Measurements from ENCODE around the gene APBA3.
A peak's percentile ranks its signal among the peaks of the same experiment; 100 is the strongest.

Gene APBA3

DNA sequence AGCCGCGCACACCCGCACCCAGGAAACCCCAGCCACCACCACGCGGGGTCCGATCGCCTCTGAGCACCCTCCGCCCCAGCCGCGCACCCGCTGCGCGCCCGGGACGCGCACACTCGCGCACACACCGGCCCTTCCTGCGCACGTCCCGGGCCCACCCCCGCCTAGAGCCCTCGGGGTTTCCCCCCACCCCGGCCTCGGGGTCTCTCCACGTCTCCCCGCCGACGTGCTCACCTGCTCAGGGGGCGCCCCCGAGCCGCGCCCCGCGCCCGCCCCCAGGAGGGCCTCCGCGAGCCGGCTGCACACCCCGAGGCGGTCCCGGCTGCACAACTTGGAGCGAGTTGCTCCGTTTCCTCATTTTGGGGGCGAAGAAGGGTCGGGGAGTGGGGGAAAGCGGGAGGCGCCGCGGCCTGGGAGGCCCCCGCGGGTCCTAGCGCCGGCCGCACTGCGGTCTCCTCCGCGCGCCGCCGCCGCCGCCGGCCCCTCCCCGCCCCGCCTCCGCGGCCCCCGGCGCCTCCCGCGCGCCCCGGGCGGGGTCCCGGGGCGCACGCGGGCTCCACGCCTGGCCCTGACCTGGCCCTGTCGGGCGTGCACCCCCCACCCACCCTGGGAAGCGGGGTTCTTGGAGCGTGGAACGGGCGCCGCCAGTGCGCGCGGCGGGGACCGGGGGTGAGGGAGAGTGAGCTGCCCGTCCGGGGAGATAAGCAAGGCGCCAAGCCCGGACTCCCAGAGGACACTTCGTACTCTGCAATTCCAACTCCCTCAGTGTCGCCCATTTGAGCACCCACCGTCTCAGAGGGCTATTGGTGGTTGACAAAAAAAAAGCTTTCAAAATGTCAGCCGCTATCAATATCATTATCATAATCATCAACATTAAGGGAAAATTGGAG, 24.7 kb upstream of the APBA3 start, which contains the start of gene MATK:
MATK (minus strand) TSS at position 444 of the 887 bp plus-strand sequence. CDS start 1,246 bp downstream, outside the sequence.
- DNase-seq = no peak

DNA sequence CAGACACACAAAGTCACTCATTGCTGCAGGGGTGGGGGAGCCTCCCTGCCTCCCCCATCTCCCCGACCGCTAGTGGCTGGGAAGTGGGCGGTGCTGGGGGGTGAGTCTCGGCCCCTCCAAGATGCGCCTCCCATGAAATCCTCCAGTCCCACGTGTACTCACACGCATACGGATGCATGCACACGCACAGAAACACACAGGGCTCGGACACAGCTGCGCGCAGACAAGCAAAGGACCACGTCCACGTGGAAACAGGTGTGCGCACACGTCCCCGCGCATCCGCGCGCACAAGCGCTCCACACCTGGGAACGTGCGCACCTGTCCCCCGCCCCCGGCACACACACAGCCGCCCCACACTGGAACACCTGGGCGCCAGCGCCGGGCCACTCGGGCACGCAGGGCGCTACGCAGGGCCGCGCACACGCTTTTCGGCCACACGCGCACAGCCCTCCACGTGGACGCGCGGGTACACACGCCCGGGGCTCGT, 24.0 kb upstream of the APBA3 start:
- DNase-seq = no peak

DNA sequence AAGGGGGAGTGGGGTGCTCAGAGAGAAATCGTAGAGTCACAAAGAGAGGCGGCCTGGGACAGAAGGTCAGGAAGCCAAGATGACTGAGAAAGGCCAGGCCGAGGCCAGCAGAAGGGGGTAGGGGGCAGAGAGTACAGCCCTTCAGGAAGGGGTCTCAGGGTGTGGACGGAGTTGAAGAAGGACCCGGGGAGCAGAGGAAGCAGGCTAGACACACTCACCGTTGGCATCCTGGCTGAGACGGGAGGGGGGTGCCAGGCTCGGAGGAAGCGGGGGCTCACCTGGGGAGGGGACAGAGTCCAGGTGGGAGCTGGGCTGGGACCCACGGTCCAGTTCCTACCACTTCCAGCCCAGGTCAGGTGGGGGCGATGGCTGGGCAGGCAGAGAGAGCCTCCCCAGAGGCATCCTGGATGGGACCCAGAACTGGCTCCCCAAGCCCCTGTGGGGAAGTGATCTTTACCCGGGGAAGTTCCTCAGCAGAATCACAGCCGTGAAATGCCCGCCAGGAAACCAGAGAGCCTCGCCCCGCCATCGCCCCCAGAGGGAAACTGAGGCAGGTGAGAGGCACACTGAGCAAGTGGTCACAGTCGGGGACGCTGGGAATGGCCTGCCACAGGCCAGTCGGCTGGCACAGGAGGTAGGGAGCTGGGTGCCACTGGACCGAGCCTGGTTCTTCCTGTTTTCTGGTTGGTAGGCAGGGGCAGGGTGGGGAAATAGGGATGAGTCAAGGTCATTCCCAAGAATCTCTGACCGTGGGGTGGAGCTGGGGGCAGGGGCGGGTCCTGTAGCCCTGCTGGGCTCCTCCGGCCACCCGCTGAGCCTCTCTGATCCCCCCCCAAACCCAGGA, 23.3 kb upstream of the APBA3 start:
- DNase-seq = no peak

DNA sequence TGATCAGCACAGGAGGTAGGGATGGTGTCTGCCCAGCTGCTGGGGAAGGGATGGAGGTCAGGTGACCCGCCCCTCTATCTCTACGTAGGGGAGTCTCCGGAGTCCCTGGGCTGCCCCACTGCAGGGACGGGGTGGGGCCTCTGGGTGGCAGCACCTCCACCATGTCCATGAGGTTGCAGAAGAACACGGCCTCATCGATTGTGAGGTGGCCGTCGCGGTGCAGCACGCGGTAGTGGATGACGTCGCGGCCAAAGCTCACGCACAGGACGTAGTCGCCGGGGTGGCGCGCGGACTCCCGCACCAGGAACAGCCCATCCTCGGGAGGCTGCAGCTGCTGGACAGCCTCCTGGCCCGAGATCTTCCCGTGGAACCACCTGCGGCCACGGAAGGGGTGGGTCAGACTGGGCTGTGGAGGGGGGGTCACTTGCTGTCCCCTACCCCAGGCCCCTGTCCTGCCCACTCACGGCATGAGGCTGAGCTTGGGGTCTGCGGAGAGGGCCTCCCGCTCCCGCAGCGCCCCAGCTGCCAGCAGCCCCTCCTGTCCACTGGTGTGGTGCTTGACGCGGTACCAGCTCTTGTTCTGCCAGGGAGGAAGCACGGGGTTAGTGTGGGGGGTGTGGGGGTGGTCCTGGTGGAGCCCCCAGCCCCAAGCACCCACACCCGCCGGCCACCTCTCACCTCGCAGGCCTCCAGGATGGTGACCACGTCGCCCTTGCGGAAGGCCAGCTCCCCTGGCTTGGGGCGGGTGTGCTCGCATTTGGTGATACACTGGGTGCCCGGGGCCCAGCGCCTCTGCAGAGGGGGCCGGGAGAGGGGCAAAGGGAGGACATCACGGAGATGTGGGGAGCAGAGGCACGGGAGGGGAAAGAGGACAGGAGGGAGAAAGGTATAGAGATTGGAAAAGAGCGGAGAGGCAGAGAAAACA, 22.4 kb upstream of the APBA3 start:
- DNase-seq = peak; percentile 7

DNA sequence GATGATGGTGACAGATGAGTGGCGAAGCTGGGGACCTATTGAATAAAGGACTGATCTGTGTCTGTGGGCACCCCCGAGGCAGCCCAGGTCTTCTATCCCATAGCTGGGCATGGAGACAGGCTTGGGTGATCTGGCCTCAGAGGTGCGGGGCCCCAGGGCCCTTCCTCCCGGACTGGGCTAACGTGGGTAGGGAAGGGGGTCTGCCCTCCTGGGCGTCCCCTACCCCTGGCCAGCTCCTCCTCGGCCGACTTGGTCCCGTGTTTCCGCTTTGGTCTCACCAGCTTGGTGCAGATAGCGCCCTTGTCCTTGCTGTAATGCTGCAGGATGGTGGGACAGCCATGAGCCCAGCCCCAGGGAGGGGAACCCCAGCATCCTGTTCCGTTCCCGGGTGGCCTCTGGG, 21.4 kb upstream of the APBA3 start:
- no peak for DNase-seq

DNA sequence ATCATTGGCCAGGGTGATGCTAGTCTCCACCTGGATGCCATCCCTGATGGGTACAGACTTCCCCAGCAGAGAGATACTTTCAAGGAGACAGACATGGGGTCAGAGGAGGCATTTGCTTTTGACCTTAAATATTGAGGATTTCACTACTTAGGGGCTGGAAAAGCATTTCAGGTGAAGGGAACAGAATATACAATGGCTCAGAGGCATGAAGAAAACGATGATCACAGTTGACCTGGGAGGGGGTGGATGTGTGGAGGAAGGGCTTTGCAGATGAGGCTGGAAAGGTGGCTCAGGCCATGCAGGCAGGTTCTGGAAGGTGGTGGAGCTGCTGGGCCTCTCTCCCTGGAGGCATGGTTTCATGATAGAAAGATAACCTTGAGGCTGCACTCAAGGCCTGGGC, 20.8 kb upstream of the APBA3 start:
- DNase-seq = no peak

DNA sequence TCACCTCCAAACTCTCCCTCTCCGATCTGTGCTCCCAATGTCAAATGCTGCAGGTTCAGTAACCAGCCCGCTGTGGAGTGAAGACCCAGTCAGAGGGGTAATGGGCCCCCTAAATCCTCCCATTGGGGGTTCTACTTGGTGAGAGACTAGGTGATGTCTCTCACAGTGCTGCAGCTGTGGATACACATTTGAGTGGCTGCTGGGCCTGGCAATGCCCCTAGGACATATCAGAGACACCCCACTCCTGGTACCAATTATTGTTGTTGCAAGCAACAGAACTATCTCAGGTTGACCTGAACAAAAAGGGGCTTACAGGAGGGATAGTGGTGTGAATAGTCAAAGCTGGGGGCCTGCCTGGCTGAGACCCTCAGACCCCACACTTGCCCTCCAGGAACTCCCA, 20.1 kb upstream of the APBA3 start:
- no peak for DNase-seq

DNA sequence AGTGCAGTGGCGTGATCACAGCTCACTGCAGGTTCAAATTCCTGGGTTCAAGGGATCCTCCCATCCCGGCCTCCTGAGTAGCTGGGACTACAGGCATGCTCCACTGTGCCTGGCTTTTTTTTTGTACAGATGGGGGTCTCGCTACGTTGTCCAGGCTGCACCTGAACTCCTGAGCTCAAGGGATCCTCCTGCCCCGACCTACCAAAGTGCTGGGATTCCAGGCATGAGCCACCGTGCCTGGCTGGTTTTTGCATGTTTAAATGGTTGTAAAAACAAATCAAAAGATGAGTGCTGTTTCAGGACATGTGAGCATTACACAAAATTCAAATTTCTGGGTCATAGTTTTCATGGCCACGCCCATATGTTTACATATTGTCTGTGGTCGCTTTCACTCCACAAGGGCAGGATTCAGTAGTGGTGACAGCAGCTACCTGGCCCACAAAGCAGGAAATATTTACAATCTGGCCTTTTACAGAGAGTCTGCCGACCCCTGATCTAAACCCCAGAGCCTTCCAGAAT, 19.4 kb upstream of the APBA3 start:
- DNase-seq = no peak

DNA sequence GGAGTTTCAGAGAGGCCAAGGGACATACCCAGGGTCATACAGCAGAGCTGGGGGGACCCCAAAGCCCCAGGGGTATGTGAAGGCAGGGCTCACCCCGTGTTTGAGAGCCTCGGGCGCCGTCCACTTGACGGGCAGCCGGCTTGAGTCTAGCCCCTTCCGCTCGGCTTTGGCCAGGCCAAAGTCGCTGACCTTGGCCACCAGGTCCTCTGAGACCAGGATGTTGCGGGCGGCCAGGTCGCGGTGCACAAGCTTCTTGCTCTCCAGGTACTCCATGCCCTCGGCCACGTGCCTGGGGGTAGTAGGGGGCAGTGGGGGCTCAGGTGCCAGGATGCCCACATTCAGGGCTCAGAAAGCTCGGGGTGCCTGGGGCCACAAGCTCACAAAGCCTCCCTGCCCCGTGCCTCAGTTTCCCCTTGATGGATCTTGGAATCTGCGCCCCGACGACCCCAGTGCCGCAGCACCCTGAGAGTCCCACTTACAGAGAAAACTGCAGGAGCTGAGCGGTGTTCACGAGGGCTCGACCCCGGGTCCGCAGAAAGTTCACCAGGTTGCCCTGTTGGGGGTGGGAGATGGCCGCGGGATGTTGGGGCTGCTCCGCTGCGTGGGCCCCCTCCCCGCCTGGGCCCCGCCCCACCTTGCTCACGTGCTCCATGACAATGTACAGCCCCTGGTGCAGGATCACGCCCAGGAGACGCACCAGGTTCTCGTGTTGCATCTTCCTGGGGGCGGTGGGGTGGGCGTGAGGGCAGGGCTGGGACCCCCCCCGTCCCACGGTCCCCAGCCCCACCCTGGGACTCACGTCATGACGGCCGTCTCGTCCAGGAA, 17.6 kb upstream of the APBA3 start:
- DNase-seq = no peak

DNA sequence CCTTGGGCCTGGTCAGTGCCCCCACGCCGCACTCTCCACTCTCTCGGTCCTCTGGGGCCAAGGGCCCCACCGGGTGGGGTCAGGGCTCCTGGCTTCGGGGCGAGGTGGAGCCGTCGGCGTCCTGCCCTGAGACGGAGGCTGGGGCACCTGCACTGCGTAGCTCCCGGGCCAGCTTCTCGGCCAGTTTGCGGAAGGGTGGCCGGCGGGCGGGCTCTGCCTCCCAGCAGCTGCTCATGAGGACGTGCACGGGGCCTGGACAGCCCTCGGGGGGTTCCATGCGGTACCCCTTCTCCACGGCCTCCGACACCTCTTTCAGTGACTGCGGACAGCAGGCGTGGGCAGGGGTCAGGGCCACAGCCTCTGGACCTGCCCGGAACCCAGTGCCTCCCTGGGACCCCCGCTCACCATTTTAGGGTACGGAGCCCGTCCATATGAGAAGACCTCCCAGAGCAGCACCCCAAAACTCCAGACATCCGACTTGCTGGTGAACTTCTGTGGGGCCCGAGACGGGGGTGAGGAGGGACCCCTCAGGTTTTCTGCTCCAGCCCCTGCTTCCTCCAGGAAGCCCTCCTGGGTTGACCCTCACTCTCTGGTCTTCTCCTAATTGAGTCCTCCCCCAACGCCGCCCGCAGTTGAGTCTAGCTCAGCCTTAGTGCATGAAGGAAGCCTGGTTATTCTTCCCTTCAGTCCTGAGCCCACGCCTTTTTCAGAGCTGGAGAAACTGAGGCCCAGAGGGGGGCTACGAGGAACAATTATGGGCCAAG, 16.8 kb upstream of the APBA3 start:
- no peak for DNase-seq

DNA sequence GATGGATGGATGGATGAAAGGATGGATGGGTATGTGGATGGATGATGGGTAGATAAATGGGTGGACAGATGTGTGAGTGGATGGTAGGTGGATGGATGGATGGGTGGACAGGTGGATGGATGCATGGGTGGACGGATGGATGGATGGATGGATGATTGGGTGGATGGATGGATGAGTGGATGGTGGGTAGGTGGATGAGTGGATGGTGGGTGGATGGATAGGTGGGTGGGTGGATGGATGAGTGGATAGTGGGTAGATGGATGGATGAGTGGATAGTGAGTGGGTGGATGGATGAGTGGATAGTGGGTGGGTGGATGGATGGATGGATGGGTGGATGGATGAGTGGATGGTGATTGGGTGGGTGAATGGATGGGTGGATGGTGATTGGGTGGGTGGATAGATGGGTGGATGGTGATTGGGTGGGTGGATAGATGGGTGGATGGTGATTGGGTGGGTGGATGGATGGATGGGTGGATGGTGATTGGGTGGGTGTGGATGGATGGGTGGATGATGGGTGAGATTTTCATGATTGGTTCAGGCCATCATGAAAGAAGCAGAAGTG, 15.1 kb upstream of the APBA3 start:
- DNase-seq = no peak

DNA sequence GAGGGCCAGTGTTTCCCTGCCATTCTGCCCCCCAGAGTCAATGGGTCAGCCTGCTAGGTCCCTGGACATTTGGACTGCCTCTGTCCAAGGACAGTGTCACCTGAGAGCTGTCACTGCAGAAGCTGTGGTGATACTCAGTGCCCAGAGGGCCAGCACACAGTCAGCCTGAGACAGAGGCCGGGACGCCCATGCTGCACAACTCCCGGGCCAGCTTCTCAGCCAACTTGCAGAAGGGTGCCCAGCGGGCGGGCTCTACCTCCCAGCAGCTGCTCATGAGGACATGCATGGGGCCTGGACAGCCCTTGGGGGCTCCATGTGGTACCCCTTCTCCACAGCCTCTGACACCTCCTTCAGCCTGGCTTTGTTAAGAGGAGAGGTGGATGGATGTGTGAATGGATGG, 14.3 kb upstream of the APBA3 start:
- DNase-seq = no peak

DNA sequence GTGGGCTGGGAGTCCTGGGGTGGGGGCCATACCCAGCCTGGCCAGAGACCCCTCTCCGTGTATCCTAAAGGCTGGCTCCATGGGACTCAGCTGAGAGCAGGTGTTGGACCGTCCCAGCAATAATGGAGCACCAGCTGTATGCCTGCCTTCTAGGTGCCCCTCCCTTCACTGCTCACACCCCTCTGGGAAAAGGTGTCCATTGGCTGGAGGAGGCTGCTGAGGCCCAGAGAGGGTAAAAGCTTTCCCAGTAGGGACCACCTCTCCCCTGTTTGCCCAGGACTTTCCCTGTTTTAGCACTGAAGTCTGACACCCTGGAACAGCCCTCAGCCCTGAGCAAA, 13.9 kb upstream of the APBA3 start:
- DNase-seq = no peak

DNA sequence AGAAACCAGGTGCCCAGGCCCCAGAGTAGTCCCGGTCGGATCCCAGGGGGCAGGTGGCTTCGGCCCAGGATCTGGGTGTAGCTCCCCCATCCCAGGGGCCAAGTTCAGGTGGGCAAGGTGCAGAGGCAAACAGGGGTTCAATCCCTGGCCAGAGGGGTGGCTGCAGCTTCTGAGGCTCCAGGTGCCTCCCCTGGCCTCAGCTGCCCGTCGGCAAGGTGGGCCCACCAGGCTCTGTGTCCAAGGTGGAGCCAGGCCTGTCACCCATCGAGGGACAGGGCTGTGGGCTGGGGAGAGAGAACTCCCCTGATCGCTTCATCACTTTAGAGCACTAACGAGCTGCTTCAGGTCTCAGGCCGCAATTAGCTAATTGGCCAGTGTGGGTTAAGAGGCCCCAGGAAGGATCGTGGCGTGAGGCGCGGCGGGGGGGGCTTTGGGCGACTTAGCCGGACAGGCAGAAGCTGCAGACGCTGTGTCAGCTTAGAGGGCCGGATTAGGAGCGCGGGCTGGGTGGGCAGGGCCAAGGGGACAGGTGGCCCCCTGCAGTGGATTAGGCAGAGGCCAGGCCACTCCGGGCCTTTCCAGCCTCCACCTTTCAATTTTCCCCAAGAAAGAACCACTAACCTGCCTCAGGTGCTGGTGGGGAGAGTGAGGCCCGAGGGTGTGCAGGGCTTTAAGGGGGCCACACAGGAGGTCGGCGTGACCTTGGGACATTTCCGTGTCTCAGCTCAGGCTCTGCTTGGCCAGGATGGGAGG, 13.3 kb upstream of the APBA3 start:
- DNase-seq = no peak

DNA sequence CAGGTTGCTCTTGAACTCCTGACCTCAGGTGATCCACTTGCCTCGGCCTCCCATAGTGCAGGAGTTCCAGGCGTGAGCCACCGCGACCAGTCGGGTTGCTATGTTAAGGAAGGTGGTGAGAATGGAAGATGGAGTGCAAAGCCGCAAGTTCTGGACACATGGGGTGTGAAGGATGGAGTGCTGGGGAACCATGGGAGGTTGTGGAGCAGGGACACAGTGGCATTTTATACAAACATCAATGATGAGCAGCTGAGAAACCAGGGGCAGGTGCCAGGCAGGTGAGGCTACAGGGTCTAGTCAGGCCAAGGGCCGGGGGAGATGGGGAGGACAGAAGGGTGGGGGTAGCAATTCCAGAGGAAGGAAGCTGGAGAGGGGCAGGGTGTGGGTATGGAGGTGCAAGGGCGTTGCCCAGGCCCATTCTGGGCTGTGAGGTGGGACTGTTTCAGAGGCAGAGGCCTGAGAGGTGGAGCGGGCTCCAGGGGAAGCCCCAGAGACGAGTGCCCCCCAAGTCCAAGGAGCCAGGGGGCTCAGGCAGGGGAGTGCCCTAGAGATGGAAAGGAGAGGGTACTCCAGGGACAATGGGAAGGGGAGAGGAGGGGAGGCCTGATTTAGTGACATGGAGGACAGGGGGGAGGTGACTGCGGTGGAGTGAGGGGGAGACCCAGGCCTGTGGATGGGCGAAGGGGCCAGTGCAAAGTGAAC, 12.5 kb upstream of the APBA3 start:
- DNase-seq = no peak

DNA sequence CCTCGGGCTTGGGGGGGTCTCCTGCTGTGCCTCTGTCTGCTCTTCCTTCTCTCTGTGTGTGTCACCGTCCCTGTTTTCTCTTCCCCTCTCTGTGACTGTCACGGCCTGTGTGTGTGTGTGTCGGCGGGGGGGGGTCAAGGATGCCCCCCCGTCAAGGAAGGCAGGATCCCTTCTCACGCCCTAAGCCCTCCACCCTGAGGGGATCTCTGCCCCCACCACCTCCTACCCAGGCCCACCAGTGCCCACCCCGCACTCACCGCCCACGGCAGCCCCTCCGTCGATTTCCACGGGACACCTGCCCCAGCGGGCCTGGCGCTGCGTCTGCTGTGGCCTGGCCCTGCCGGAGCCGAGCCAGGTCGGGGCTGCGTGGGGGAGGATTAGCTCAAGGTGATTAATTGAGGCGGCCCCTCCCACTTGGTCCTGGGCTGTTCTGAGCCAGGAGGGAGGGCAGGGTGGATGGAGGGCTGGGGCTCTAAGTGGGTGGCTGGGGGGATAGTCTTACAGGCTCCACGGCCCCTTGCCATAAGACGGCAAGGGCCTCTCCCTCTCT, 10.5 kb upstream of the APBA3 start, which contains the start of gene RAX2:
RAX2 (minus strand) TSS at position 323 of the 550 bp plus-strand sequence. CDS start 486 bp downstream, outside the sequence.
- DNase-seq = no peak

DNA sequence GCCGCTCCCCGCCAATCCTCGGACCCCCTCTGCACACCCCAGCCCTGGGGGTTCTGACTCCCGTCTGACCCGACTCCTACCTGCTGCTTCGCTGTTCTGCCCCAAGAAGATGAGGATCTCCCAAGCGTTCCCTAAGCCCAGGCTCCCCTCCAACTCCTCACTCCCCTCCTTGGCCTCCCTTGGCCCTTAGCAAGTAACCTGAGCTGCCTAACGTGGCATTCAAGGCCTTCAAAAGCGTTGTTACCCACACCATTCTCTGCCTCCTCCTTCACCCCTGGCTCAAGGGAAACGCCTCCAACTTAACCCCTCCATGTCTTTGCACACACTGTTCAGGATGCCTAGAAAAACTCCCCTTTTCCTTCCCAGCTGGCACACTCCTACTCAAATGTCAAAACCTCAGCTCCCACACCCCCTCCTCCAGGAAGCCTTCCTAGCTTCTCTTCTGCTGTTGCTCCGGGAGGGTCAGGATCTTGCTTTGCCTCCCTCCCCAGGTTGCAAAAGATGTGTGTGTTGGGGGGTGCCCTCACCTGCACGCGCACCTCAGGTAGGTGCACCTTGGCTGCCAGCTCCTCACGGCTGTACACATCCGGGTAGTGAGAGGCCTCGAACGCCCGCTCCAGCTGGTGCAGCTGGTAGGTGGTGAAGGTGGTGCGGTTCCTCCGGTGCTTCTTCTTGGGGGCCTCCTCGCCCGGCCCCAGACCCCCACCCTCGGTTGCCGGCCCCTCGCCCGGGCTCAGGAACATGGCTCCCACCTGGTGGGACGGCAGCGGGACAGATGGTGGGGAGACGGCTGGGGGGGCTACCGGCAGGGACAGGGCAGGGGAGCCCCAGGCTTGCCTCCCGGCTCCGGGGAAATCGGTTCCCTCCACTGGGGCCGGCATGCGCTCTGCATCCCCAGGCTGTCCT, 9.8 kb upstream of the APBA3 start:
- no peak for DNase-seq
